CD14-positive monocyte (primary cell): ENCODE results near the gene IFNK. TPM values are rescaled to one million over a fixed set of nuclear protein-coding genes. Genes with fewer than 3 reads are reported as not detected.

Experiments
- DNase-seq, 3 donors: peaks; one replicate each; pipeline ENCODE4 v3.0.0-alpha.2; 2011 to 2022
- H2AFZ ChIP-seq: 2 replicates; pipeline ENCODE4 v1.6.0; 2012; ENCODE audit warnings: mild to moderate bottlenecking, low read depth, low read length, inconsistent platforms; ENCODE audit not compliant: insufficient read depth, poor library complexity, severe bottlenecking
- H3K27ac ChIP-seq, 2 donors: 1 replicate in 1 of 2; 2 replicates in 1 of 2; pipeline ENCODE4 v1.5.1; 2012 to 2013; ENCODE audit warnings: low read length in 2 of 2, control low read depth in 1 of 2, inconsistent platforms in 1 of 2, low read depth in 1 of 2, mild to moderate bottlenecking in 1 of 2
- H3K27me3 ChIP-seq, 2 donors: one replicate each; pipeline versions ENCODE4 v1.6.0 to v1.6.1; 2011 to 2013; ENCODE audit warnings: low read length in 2 of 2; ENCODE audit not compliant: control insufficient read depth in 2 of 2, insufficient read depth in 2 of 2
- H3K36me3 ChIP-seq, 2 donors: replicated peaks in 1 of 2; 1 replicate in 1 of 2; 2 replicates in 1 of 2; pipeline versions ENCODE4 v1.5.1 to v1.6.1; 2012 to 2013; ENCODE audit warnings: low read length in 2 of 2, control low read depth in 1 of 2, inconsistent platforms in 1 of 2, mild to moderate bottlenecking in 1 of 2; ENCODE audit not compliant: insufficient read depth in 2 of 2, control insufficient read depth in 1 of 2
- H3K4me1 ChIP-seq, 2 donors: 1 replicate in 1 of 2; 2 replicates in 1 of 2; pipeline versions ENCODE4 v1.5.1 to v1.6.1; 2012 to 2013; ENCODE audit warnings: low read length in 2 of 2, control low read depth in 1 of 2, inconsistent platforms in 1 of 2, mild to moderate bottlenecking in 1 of 2, moderate library complexity in 1 of 2; ENCODE audit not compliant: insufficient read depth in 2 of 2, control insufficient read depth in 1 of 2
- H3K4me2 ChIP-seq: replicated peaks from 2 replicates; pipeline ENCODE3; 2012; ENCODE audit warnings: low read length, moderate library complexity, mild to moderate bottlenecking; ENCODE audit not compliant: poor library complexity, severe bottlenecking; ENCODE audit errors: extremely low read depth
- H3K4me3 ChIP-seq, 3 experiments: fragments of 200-600 bp in 1 of 3; sonication (generic) in 1 of 3; replicated peaks in 1 of 3; 1 replicate in 2 of 3; 2 replicates in 1 of 3; pipeline ENCODE4 v1.5.1; 2011 to 2013; ENCODE audit warnings: low read length in 3 of 3, mild to moderate bottlenecking in 3 of 3, control low read depth in 2 of 3, low read depth in 2 of 3, inconsistent platforms in 1 of 3, moderate library complexity in 1 of 3
- H3K79me2 ChIP-seq: 2 replicates; pipeline ENCODE4 v1.6.0; 2012; ENCODE audit warnings: mild to moderate bottlenecking, control low read depth, inconsistent platforms, low read length, moderate library complexity; ENCODE audit not compliant: insufficient read depth
- H3K9ac ChIP-seq: 2 replicates; pipeline ENCODE4 v1.6.0; 2017; ENCODE audit warnings: low read length, mild to moderate bottlenecking; ENCODE audit not compliant: insufficient read depth, poor library complexity, severe bottlenecking
- H3K9me3 ChIP-seq, 2 donors: replicated peaks in 1 of 2; 1 replicate in 1 of 2; 2 replicates in 1 of 2; pipeline versions ENCODE4 v1.5.1 to v1.6.1; 2012 to 2013; ENCODE audit warnings: low read length in 2 of 2, control low read depth in 1 of 2; ENCODE audit not compliant: control insufficient read depth in 1 of 2, insufficient read depth in 1 of 2
- H4K20me1 ChIP-seq: 2 replicates; pipeline ENCODE4 v1.6.0; 2012; ENCODE audit warnings: mild to moderate bottlenecking, low read length, control low read depth, moderate library complexity; ENCODE audit not compliant: insufficient read depth
- H3K27ac Mint-ChIP-seq, 7 donors: one replicate each; pipeline ENCODE4 v1.8.0; 2020; ENCODE audit warnings: mild to moderate bottlenecking in 7 of 7, mixed read lengths in 7 of 7, moderate library complexity in 6 of 7, inconsistent platforms in 2 of 7
- H3K27me3 Mint-ChIP-seq, 3 donors: one replicate each; pipeline ENCODE4 v1.8.0; 2021 to 2022; ENCODE audit warnings: low read depth in 3 of 3, mild to moderate bottlenecking in 3 of 3, mixed read lengths in 3 of 3, moderate library complexity in 3 of 3, inconsistent platforms in 1 of 3
- H3K36me3 Mint-ChIP-seq, 2 donors: one replicate each; pipeline ENCODE4 v1.8.0; 2020; ENCODE audit warnings: mixed read lengths in 2 of 2, inconsistent platforms in 1 of 2, mild to moderate bottlenecking in 1 of 2
- H3K4me1 Mint-ChIP-seq: one replicate; pipeline ENCODE4 v1.8.0; 2020; ENCODE audit warnings: mild to moderate bottlenecking, mixed read lengths
- H3K4me3 Mint-ChIP-seq, 2 donors: one replicate each; pipeline ENCODE4 v1.8.0; 2020; ENCODE audit warnings: mild to moderate bottlenecking in 2 of 2, mixed read lengths in 2 of 2, moderate library complexity in 1 of 2
- H3K9me3 Mint-ChIP-seq, 7 donors: one replicate each; pipeline ENCODE4 v1.8.0; 2020 to 2022; ENCODE audit warnings: mixed read lengths in 7 of 7, mild to moderate bottlenecking in 6 of 7, moderate library complexity in 6 of 7, inconsistent platforms in 2 of 7
- WGBS: methylation state at CpG from one replicate; pipeline ENCODE4 v1.1.5; 2013; ENCODE audit warnings: missing lambda C conversion rate; ENCODE audit not compliant: insufficient coverage; 5-methylcytosine and 5-hydroxymethylcytosine counted together
- intact Hi-C, 2 donors: fragments of 100-400 bp; cut with micrococcal nuclease; formaldehyde crosslinking; loops; one replicate each; pipeline versions ENCODE4 v1.15.0 to v1.15.1; 2023
- polyA plus RNA-seq, 3 donors: library from polyadenylated mRNA; depleted of rRNA in 1 of 3; unstranded in 2 of 3; stranded (reverse) in 1 of 3; fragments of 300-500 nt in 2 of 3; fragments of >200 nt in 1 of 3; fragmentation: Illumina TruSeq in 2 of 3; gene quantifications; 1 replicate in 2 of 3; 2 replicates in 1 of 3; pipeline ENCODE4 v1.2.3, GENCODE V29; 2012 to 2021
- TF ChIP-seq, protein P1 (sequence below): fragments of 200-600 bp; IDR thresholded peaks from one replicate; pipeline ENCODE4 v1.8.0; 2022; ENCODE audit warnings: antibody characterized with exemption, mild to moderate bottlenecking

Gene IFNK
- polyA plus RNA-seq, 3 donors, result not detected

DNA sequence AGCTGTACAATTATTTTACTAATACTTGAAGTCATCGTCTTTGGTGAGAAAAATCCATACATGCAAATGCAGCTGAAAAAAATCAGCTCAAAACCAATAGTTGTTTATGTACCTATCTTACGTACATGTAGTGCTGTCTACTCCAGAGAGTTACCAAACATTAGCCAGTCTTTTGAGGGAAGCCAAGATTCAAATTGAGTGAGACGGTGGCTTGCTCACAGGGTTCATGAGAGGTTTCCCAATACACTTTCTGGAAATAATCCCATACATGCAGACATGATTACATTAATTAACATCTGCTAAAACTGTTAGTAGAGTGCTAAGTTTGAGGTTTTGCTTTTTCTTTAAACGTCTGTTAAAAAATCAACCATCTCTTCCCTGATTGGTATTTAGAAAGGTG, 46.9 kb downstream of the IFNK start:
- Histone ChIP-seq H3K36me3 (peaks cover 8 to 25% of the 10 kb centered on the region in 2 donors), H3K4me2 (peak overlapping the region; percentile 80), H4K20me1 (no peaks in the 10 kb centered on the region), H3K27ac (peak overlapping the region; percentile 99 to 100), H3K4me3 (peak overlapping the region; percentile 78 to 95 (median 88)), H3K4me1 (peaks cover 61 to 73% of the 10 kb centered on the region in 2 donors), H3K9me3 (peaks cover 0 to 6% of the 10 kb centered on the region in 2 donors), H3K79me2 (peaks cover 71% of the 10 kb centered on the region), H3K27me3 (no peaks in the 10 kb centered on the region), H3K9ac (peak overlapping the region; percentile 100), H2AFZ (no peak overlapping the region)
- DNase-seq, result peak in 2 of 3 donors; percentile 50 to 51
- Mint-ChIP-seq H3K27ac (peak overlapping the region; percentile 87 to 100 (median 100)), H3K4me3 (peak overlapping the region; percentile 88 to 89), H3K9me3 (peaks cover 0 to 9% (median 3%) of the 10 kb centered on the region in 7 donors), H3K27me3 (peaks cover 0 to 4% (median 1%) of the 10 kb centered on the region in 3 donors), H3K4me1 (peaks cover 66% of the 10 kb centered on the region), H3K36me3 (peaks cover 36 to 37% of the 10 kb centered on the region in 2 donors)
- TF ChIP-seq, protein P1, sequence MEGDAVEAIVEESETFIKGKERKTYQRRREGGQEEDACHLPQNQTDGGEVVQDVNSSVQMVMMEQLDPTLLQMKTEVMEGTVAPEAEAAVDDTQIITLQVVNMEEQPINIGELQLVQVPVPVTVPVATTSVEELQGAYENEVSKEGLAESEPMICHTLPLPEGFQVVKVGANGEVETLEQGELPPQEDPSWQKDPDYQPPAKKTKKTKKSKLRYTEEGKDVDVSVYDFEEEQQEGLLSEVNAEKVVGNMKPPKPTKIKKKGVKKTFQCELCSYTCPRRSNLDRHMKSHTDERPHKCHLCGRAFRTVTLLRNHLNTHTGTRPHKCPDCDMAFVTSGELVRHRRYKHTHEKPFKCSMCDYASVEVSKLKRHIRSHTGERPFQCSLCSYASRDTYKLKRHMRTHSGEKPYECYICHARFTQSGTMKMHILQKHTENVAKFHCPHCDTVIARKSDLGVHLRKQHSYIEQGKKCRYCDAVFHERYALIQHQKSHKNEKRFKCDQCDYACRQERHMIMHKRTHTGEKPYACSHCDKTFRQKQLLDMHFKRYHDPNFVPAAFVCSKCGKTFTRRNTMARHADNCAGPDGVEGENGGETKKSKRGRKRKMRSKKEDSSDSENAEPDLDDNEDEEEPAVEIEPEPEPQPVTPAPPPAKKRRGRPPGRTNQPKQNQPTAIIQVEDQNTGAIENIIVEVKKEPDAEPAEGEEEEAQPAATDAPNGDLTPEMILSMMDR, result no peak
- intact Hi-C loops, result loop anchor here (5.0 to 10.0 kb wide), 4 partner anchors 44 to 134 kb away; partner anchors contain the start of gene MOB3B (in 1 of the 2)
- WGBS, result no CpG with 5 or more reads among the region's 4 CpGs

DNA sequence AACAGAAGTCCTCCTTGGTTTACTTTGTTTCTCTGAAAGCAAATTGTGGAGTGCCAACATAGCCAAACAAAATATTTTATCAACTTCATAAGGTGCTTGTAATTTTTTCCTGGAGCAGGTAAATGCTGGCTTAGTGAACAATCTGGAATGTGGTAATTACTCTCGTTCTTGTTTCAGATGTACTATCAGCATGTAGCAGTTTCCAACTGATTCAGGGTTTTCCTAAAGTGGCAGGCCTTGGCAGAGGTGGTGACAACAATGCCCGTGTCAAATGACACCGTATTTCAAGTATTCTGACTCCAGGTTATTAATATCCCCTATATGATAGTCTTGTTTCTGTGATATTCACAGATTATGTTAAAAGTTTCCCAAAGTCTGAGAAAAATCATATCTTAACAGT, 48.0 kb downstream of the IFNK start:
- intact Hi-C loops, result loop anchor here (1.0 to 10.0 kb wide), 6 partner anchors 8 to 133 kb away; partner anchors contain the start of gene MOB3B (in 1 of the 2)
- Histone ChIP-seq H3K79me2 (peaks cover 60% of the 10 kb centered on the region), H2AFZ (no peak overlapping the region), H4K20me1 (no peaks in the 10 kb centered on the region), H3K4me3 (peak overlapping the region; percentile 78 to 95 (median 88)), H3K27ac (peak overlapping the region; percentile 99 to 100), H3K4me1 (peaks cover 51 to 63% of the 10 kb centered on the region in 2 donors), H3K9me3 (peaks cover 0 to 8% of the 10 kb centered on the region in 2 donors), H3K36me3 (peaks cover 2 to 15% of the 10 kb centered on the region in 2 donors), H3K9ac (peak overlapping the region; percentile 100), H3K27me3 (no peaks in the 10 kb centered on the region), H3K4me2 (peak overlapping the region; percentile 80)
- peak overlapping the region; percentile 88 to 89 for H3K4me3 Mint-ChIP-seq
- H3K27me3 Mint-ChIP-seq, result peaks cover 0 to 4% (median 1%) of the 10 kb centered on the region in 3 donors
- DNase-seq, result peak in 1 of 3 donors; percentile 48
- peaks cover 58% of the 10 kb centered on the region for H3K4me1 Mint-ChIP-seq
- peaks cover 27 to 29% of the 10 kb centered on the region in 2 donors for H3K36me3 Mint-ChIP-seq
- peaks cover 0 to 10% (median 4%) of the 10 kb centered on the region in 7 donors for H3K9me3 Mint-ChIP-seq
- TF ChIP-seq, protein P1, result no peak
- peak overlapping the region; percentile 98 to 100 (median 100) for H3K27ac Mint-ChIP-seq
- no CpG with 5 or more reads among the region's 3 CpGs for WGBS
